Astrocyte (in vitro differentiated cells and primary cell): Measurements from ENCODE around the gene ANKS3. TPM values are rescaled to one million over a fixed set of nuclear protein-coding genes. Genes with fewer than 3 reads are reported as not detected.

Experiments used
- DNase-seq: peaks from one replicate; pipeline ENCODE4 v3.0.0-alpha.2; 2010; ENCODE audit warnings: low read depth
- FAIRE-seq: peaks from 2 replicates; lab custom pipeline; 2011; peaks lifted over from hg19 to GRCh38; lab: Jason Lieb, UNC
- H2AFZ ChIP-seq: 2 replicates; pipeline ENCODE4 v1.6.0; 2012; ENCODE audit warnings: low read depth, low read length, inconsistent platforms
- H3K27ac ChIP-seq: 2 replicates; pipeline ENCODE4 v1.5.1; 2011; ENCODE audit warnings: low read depth, low read length, inconsistent platforms
- H3K27me3 ChIP-seq: 2 replicates; pipeline ENCODE4 v1.6.0; 2011; ENCODE audit warnings: low read length, inconsistent platforms; ENCODE audit not compliant: insufficient read depth
- H3K36me3 ChIP-seq: 2 replicates; pipeline ENCODE4 v1.5.1; 2011; ENCODE audit warnings: low read length, inconsistent platforms; ENCODE audit not compliant: insufficient read depth
- H3K4me1 ChIP-seq: 2 replicates; pipeline ENCODE4 v1.5.1; 2011; ENCODE audit warnings: low read length, inconsistent platforms; ENCODE audit not compliant: insufficient read depth
- H3K4me2 ChIP-seq: 2 replicates; pipeline ENCODE4 v1.6.0; 2012; ENCODE audit warnings: low read length, inconsistent platforms
- H3K4me3 ChIP-seq: 2 replicates; pipeline ENCODE4 v1.5.1; 2011; ENCODE audit warnings: low read depth, mild to moderate bottlenecking, low read length, inconsistent platforms; ENCODE audit not compliant: insufficient read depth
- H3K79me2 ChIP-seq: 2 replicates; pipeline ENCODE4 v1.6.0; 2012; ENCODE audit warnings: mild to moderate bottlenecking, low read length, inconsistent platforms; ENCODE audit not compliant: insufficient read depth
- H3K9ac ChIP-seq: 2 replicates; pipeline ENCODE4 v1.6.0; 2012; ENCODE audit warnings: mild to moderate bottlenecking, low read length, inconsistent platforms
- H3K9me3 ChIP-seq: 2 replicates; pipeline ENCODE4 v1.5.1; 2012; ENCODE audit warnings: low read depth, mild to moderate bottlenecking, low read length, inconsistent platforms; ENCODE audit not compliant: insufficient read depth
- H4K20me1 ChIP-seq: 2 replicates; pipeline ENCODE4 v1.6.0; 2012; ENCODE audit warnings: low read length, inconsistent platforms; ENCODE audit not compliant: insufficient read depth
- H3K27ac Mint-ChIP-seq: one replicate; pipeline ENCODE4 v1.8.0; 2021; ENCODE audit warnings: mild to moderate bottlenecking, mixed read lengths; ENCODE audit not compliant: unreplicated experiment
- H3K27me3 Mint-ChIP-seq: one replicate; pipeline ENCODE4 v1.8.0; 2021; ENCODE audit warnings: low read depth, mixed read lengths; ENCODE audit not compliant: unreplicated experiment
- H3K36me3 Mint-ChIP-seq: one replicate; pipeline ENCODE4 v1.8.0; 2021; ENCODE audit warnings: low read depth, mixed read lengths; ENCODE audit not compliant: unreplicated experiment
- H3K4me1 Mint-ChIP-seq: one replicate; pipeline ENCODE4 v1.8.0; 2021; ENCODE audit warnings: low read depth, mixed read lengths; ENCODE audit not compliant: unreplicated experiment
- H3K4me3 Mint-ChIP-seq: one replicate; pipeline ENCODE4 v1.8.0; 2021; ENCODE audit warnings: mild to moderate bottlenecking, moderate library complexity, mixed read lengths; ENCODE audit not compliant: unreplicated experiment
- H3K9me3 Mint-ChIP-seq: one replicate; pipeline ENCODE4 v1.8.0; 2021; ENCODE audit warnings: mild to moderate bottlenecking, mixed read lengths; ENCODE audit not compliant: unreplicated experiment
- CTCF ChIP-seq: IDR thresholded peaks from 2 replicates; pipeline ENCODE4 v1.5.1; 2011; ENCODE audit warnings: low read depth, mild to moderate bottlenecking, inconsistent platforms, low read length, moderate library complexity; ENCODE audit not compliant: insufficient read depth
- EZH2 ChIP-seq: IDR thresholded peaks from 2 replicates; pipeline ENCODE4 v1.6.1; 2012; ENCODE audit warnings: mild to moderate bottlenecking, low read length, inconsistent platforms; ENCODE audit not compliant: insufficient read depth
- total RNA-seq: library from RNA; stranded (reverse); gene quantifications from 2 replicates; pipeline ENCODE4 v1.2.1, GENCODE V29; 2021

The ANKS3 gene
- total RNA-seq, 1 donor from 2014 or later, result 27.2 TPM

GRCh38 chr16:4737545-4737944, 3.5 kb upstream of the ANKS3 start:
- TF ChIP-seq EZH2 (no peak), CTCF (no peak)
- Mint-ChIP-seq H3K4me1 (peaks cover 5% of the 10 kb centered on the region), H3K27ac (no peak overlapping the region), H3K9me3 (no peaks in the 10 kb centered on the region), H3K27me3 (peaks cover 5% of the 10 kb centered on the region), H3K36me3 (peaks cover 2% of the 10 kb centered on the region), H3K4me3 (no peak overlapping the region)
- peaks cover 14% of the 10 kb centered on the region for H3K79me2 ChIP-seq
- no peak overlapping the region for H2AFZ ChIP-seq
- no peak overlapping the region for H3K4me2 ChIP-seq
- no peaks in the 10 kb centered on the region for H3K27me3 ChIP-seq
- DNase-seq (no peak), FAIRE-seq (no peak)
- H3K36me3 ChIP-seq, result no peaks in the 10 kb centered on the region
- H3K9ac ChIP-seq, result no peak overlapping the region
- peaks cover 9% of the 10 kb centered on the region for H3K4me1 ChIP-seq
- H3K4me3 ChIP-seq, result no peak overlapping the region
- no peak overlapping the region for H3K27ac ChIP-seq
- H4K20me1 ChIP-seq, result peaks cover 3% of the 10 kb centered on the region
- no peaks in the 10 kb centered on the region for H3K9me3 ChIP-seq

DNA sequence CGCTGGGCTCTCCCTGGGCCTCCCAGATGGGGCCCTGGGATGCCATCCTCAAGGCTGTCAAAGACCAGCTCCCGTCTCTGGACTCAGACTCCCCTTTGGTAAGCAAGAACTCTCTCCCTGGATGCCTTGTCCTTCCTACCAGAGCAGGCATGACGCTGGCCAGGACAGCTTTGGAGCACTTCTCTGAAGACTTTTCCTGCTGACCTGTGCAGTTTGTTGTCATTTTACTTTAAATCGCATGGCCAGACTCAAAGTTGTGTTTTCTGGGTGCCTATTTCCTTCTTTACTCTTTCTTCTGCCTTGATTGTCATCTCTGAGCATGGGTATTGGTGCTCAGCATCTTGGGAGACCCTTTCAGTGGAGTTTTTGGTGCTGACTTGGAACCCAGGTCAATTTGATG, 2.5 kb upstream of the ANKS3 start:
- H3K79me2 ChIP-seq, result peaks cover 24% of the 10 kb centered on the region
- Mint-ChIP-seq H3K4me3 (peak overlapping the region; percentile 68), H3K27me3 (peaks cover 5% of the 10 kb centered on the region), H3K4me1 (peaks cover 5% of the 10 kb centered on the region), H3K36me3 (peaks cover 2% of the 10 kb centered on the region), H3K9me3 (no peaks in the 10 kb centered on the region), H3K27ac (no peak overlapping the region)
- H3K4me1 ChIP-seq, result peaks cover 9% of the 10 kb centered on the region
- H3K9me3 ChIP-seq, result no peaks in the 10 kb centered on the region
- no peak overlapping the region for H3K9ac ChIP-seq
- TF ChIP-seq CTCF (no peak), EZH2 (no peak)
- H3K4me2 ChIP-seq, result no peak overlapping the region
- no peak overlapping the region for H3K4me3 ChIP-seq
- no peak for FAIRE-seq
- no peaks in the 10 kb centered on the region for H3K36me3 ChIP-seq
- no peak overlapping the region for H3K27ac ChIP-seq
- peaks cover 3% of the 10 kb centered on the region for H4K20me1 ChIP-seq
- DNase-seq, result no peak
- no peaks in the 10 kb centered on the region for H3K27me3 ChIP-seq
- H2AFZ ChIP-seq, result no peak overlapping the region

- Histone ChIP-seq H3K27ac (peak overlapping the region; percentile 75), H3K4me2 (peak overlapping the region; percentile 100), H3K4me1 (peaks cover 9% of the 10 kb centered on the region), H3K27me3 (no peaks in the 10 kb centered on the region), H3K9me3 (no peaks in the 10 kb centered on the region), H3K36me3 (peaks cover 4% of the 10 kb centered on the region), H2AFZ (peak overlapping the region; percentile 99), H3K9ac (peak overlapping the region; percentile 90), H3K4me3 (peak overlapping the region; percentile 93), H4K20me1 (peaks cover 3% of the 10 kb centered on the region), H3K79me2 (peaks cover 32% of the 10 kb centered on the region)
- peak; percentile 53 for DNase-seq
- Mint-ChIP-seq H3K27me3 (peaks cover 5% of the 10 kb centered on the region), H3K9me3 (no peaks in the 10 kb centered on the region), H3K4me1 (peaks cover 5% of the 10 kb centered on the region), H3K4me3 (peak overlapping the region; percentile 91), H3K36me3 (peaks cover 2% of the 10 kb centered on the region), H3K27ac (peak overlapping the region; percentile 80)
- TF ChIP-seq EZH2 (no peak), CTCF (no peak)
- FAIRE-seq, result no peak
These were observed 862 bp upstream of the ANKS3 start for GRCh38 chr16:4734730-4735535.
